H9 (cell line): ENCODE results near the gene DUOX1. TPM values are rescaled to one million over a fixed set of nuclear protein-coding genes. Genes with fewer than 3 reads are reported as not detected.
A peak's percentile ranks its signal among the peaks of the same experiment; 100 is the strongest.

Experiments
- DNase-seq: peaks from one replicate; pipeline ENCODE4 v3.0.0-alpha.2; 2017
- H2AFZ ChIP-seq: one replicate; pipeline ENCODE4 v1.6.1; 2013; ENCODE audit warnings: mild to moderate bottlenecking, low read length, control low read depth, moderate library complexity
- H2AK5ac ChIP-seq: 2 replicates; pipeline ENCODE4 v1.6.1; 2013; ENCODE audit warnings: low read length, control low read depth, mixed read lengths; ENCODE audit not compliant: insufficient read length
- H2BK120ac ChIP-seq: one replicate; pipeline ENCODE4 v1.6.1; 2013; ENCODE audit warnings: low read depth, mild to moderate bottlenecking, low read length, control low read depth, inconsistent platforms; ENCODE audit not compliant: poor library complexity, severe bottlenecking
- H2BK12ac ChIP-seq: 2 replicates; pipeline ENCODE4 v1.6.1; 2013; ENCODE audit warnings: low read length, control low read depth, mixed read lengths, low read depth; ENCODE audit not compliant: insufficient read length
- H2BK15ac ChIP-seq: 2 replicates; pipeline ENCODE4 v1.6.1; 2013; ENCODE audit warnings: low read depth, low read length, control low read depth
- H2BK20ac ChIP-seq: one replicate; pipeline ENCODE4 v1.6.1; 2013; ENCODE audit warnings: low read depth, mild to moderate bottlenecking, low read length, control low read depth, inconsistent platforms; ENCODE audit not compliant: poor library complexity, severe bottlenecking
- H2BK5ac ChIP-seq: 2 replicates; pipeline ENCODE4 v1.6.1; 2013; ENCODE audit warnings: low read length, control low read depth, mixed read lengths; ENCODE audit not compliant: insufficient read length
- H3K14ac ChIP-seq: 2 replicates; pipeline ENCODE4 v1.6.1; 2013; ENCODE audit warnings: low read length, control low read depth; ENCODE audit not compliant: insufficient read depth
- H3K18ac ChIP-seq: 2 replicates; pipeline ENCODE4 v1.6.1; 2013; ENCODE audit warnings: low read depth, mild to moderate bottlenecking, mixed read lengths, low read length, control low read depth; ENCODE audit not compliant: insufficient read length
- H3K23ac ChIP-seq: 2 replicates; pipeline ENCODE4 v1.6.1; 2013; ENCODE audit warnings: low read length, control low read depth, mixed read lengths, low read depth; ENCODE audit not compliant: insufficient read length
- H3K23me2 ChIP-seq: 2 replicates; pipeline ENCODE4 v1.6.1; 2013; ENCODE audit warnings: low read depth, mild to moderate bottlenecking, mixed read lengths, low read length, control low read depth; ENCODE audit not compliant: insufficient read length, poor library complexity, severe bottlenecking
- H3K27ac ChIP-seq: 2 replicates; pipeline ENCODE4 v1.5.1; 2013; ENCODE audit warnings: low read length, control low read depth, mixed read lengths, low read depth; ENCODE audit not compliant: insufficient read length
- H3K27me3 ChIP-seq: 2 replicates; pipeline ENCODE4 v1.6.1; 2013; ENCODE audit warnings: low read length, control low read depth, inconsistent platforms; ENCODE audit not compliant: insufficient read depth
- H3K4ac ChIP-seq: 2 replicates; pipeline ENCODE4 v1.6.1; 2013; ENCODE audit warnings: low read depth, mild to moderate bottlenecking, control low read depth, inconsistent platforms, low read length, moderate library complexity
- H3K4me1 ChIP-seq: 2 replicates; pipeline ENCODE4 v1.6.1; 2013; ENCODE audit warnings: low read length, control low read depth, inconsistent platforms; ENCODE audit not compliant: insufficient read depth
- H3K4me2 ChIP-seq: 2 replicates; pipeline ENCODE4 v1.6.1; 2013; ENCODE audit warnings: low read length, control low read depth, mixed read lengths; ENCODE audit not compliant: insufficient read length, insufficient read depth
- H3K56ac ChIP-seq: 2 replicates; pipeline ENCODE4 v1.6.1; 2013; ENCODE audit warnings: low read depth, mild to moderate bottlenecking, mixed read lengths, low read length, control low read depth; ENCODE audit not compliant: insufficient read length
- H3K79me1 ChIP-seq: 2 replicates; pipeline ENCODE4 v1.6.1; 2013; ENCODE audit warnings: low read depth, mild to moderate bottlenecking, moderate library complexity, low read length, control low read depth, inconsistent platforms; ENCODE audit not compliant: insufficient read depth, poor library complexity, severe bottlenecking
- H3K79me2 ChIP-seq: 2 replicates; pipeline ENCODE4 v1.6.1; 2013; ENCODE audit warnings: low read length, control low read depth, inconsistent platforms; ENCODE audit not compliant: insufficient read depth
- H3K9ac ChIP-seq: 2 replicates; pipeline ENCODE4 v1.6.1; 2013; ENCODE audit warnings: low read length, control low read depth, mixed read lengths; ENCODE audit not compliant: insufficient read length; ENCODE audit errors: extremely low read depth
- H3K9me3 ChIP-seq: one replicate; pipeline ENCODE4 v1.6.1; 2013; ENCODE audit warnings: low read depth, low read length, inconsistent platforms; ENCODE audit not compliant: control insufficient read depth
- H3T11ph ChIP-seq: one replicate; pipeline ENCODE4 v1.6.1; 2013; ENCODE audit warnings: mild to moderate bottlenecking, low read length, control low read depth, inconsistent platforms
- H4K20me1 ChIP-seq: one replicate; pipeline ENCODE4 v1.6.1; 2013; ENCODE audit not compliant: control insufficient read depth, insufficient read length, insufficient read depth
- H4K5ac ChIP-seq: 2 replicates; pipeline ENCODE4 v1.6.1; 2013; ENCODE audit warnings: low read depth, mild to moderate bottlenecking, mixed read lengths, low read length, control low read depth; ENCODE audit not compliant: insufficient read length
- H4K8ac ChIP-seq: replicated peaks from 2 replicates; pipeline ENCODE4 v1.6.1; 2013; ENCODE audit warnings: low read length, control low read depth, mixed read lengths, low read depth; ENCODE audit not compliant: insufficient read length
- H4K91ac ChIP-seq: 2 replicates; pipeline ENCODE4 v1.6.1; 2013; ENCODE audit warnings: low read depth, mild to moderate bottlenecking, moderate library complexity, mixed read lengths, low read length, control low read depth; ENCODE audit not compliant: insufficient read length
- H3K27ac Mint-ChIP-seq, 3 experiments: 2 replicates in 2 of 3; 3 replicates in 1 of 3; pipeline ENCODE4 v1.8.0; 2020 to 2021; ENCODE audit warnings: mixed read lengths in 3 of 3, mild to moderate bottlenecking in 1 of 3, moderate library complexity in 1 of 3
- H3K27me3 Mint-ChIP-seq: 2 replicates; pipeline ENCODE4 v1.8.0; 2021; ENCODE audit warnings: low read depth, mild to moderate bottlenecking, moderate library complexity, mixed read lengths
- H3K36me3 Mint-ChIP-seq, 3 experiments: 2 replicates in 2 of 3; 3 replicates in 1 of 3; pipeline ENCODE4 v1.8.0; 2020 to 2021; ENCODE audit warnings: low read depth in 3 of 3, mixed read lengths in 3 of 3; ENCODE audit not compliant: insufficient read depth in 1 of 3
- H3K4me1 Mint-ChIP-seq, 2 experiments: 2 replicates each; pipeline ENCODE4 v1.8.0; 2020; ENCODE audit warnings: mixed read lengths in 2 of 2
- H3K4me3 Mint-ChIP-seq, 2 experiments: 2 replicates in 1 of 2; 3 replicates in 1 of 2; pipeline ENCODE4 v1.8.0; 2020 to 2021; ENCODE audit warnings: mild to moderate bottlenecking in 2 of 2, mixed read lengths in 2 of 2, moderate library complexity in 1 of 2
- H3K9me3 Mint-ChIP-seq, 2 experiments: 2 replicates in 1 of 2; 3 replicates in 1 of 2; pipeline ENCODE4 v1.8.0; 2020; ENCODE audit warnings: mild to moderate bottlenecking in 2 of 2, mixed read lengths in 2 of 2, moderate library complexity in 1 of 2
- CTCF ChIP-seq: fragments of 200-600 bp; sonication (generic); conservative IDR thresholded peaks from 3 replicates; pipeline ENCODE4 v1.8.0; 2021; ENCODE audit warnings: antibody characterized with exemption, mild to moderate bottlenecking
- WGBS: extraction: QIAGEN DNeasy Blood & Tissue Kit; methylation state at CpG from one replicate; pipeline ENCODE4 v1.1.7; 2013; ENCODE audit warnings: missing lambda C conversion rate, low lambda C conversion rate, mixed read lengths; ENCODE audit not compliant: insufficient read length; ENCODE audit errors: extremely low coverage; 5-methylcytosine and 5-hydroxymethylcytosine counted together
- total RNA-seq: library from RNA; stranded (reverse); gene quantifications from 2 replicates; pipeline ENCODE4 v1.2.1, GENCODE V29; 2021

DUOX1 gene
- total RNA-seq, 1 experiment from 2014 or later, result 2.6 TPM

- Histone ChIP-seq H4K5ac (no peak overlapping the region), H3K27me3 (peaks cover 77% of the 10 kb centered on the region), H2AK5ac (no peak overlapping the region), H3K79me2 (no peaks in the 10 kb centered on the region), H3K23ac (no peak overlapping the region), H3K4me2 (peak overlapping the region; percentile 54), H3K18ac (no peak overlapping the region), H3K9ac (no peak overlapping the region), H3K14ac (no peak overlapping the region), H2AFZ (no peak overlapping the region), H3K9me3 (no peaks in the 10 kb centered on the region), H3K27ac (no peak overlapping the region), H3K79me1 (no peaks in the 10 kb centered on the region), H3K56ac (no peak overlapping the region), H2BK15ac (no peak overlapping the region), H3K4ac (no peak overlapping the region), H2BK5ac (no peak overlapping the region), H3K23me2 (peaks cover 1% of the 10 kb centered on the region), H4K20me1 (peaks cover 6% of the 10 kb centered on the region), H4K91ac (no peak overlapping the region), H4K8ac (no peak overlapping the region), H3K4me1 (no peaks in the 10 kb centered on the region; the same call in 1 of the 2 replicates), H3T11ph (no peak overlapping the region), H2BK20ac (no peak overlapping the region), H2BK120ac (no peak overlapping the region), H2BK12ac (no peak overlapping the region)
- peak overlapping the region; percentile 57 to 73 for H3K4me3 Mint-ChIP-seq
- TF ChIP-seq CTCF, result no peak
- no CpG with 5 or more reads among the region's 58 CpGs for WGBS
- DNase-seq, result peak; percentile 47
- no peak overlapping the region for H3K27ac Mint-ChIP-seq
- H3K27me3 Mint-ChIP-seq, result peaks cover 84% of the 10 kb centered on the region
- no peaks in the 10 kb centered on the region; a peak in 2 of 7 replicates for H3K36me3 Mint-ChIP-seq
- H3K4me1 Mint-ChIP-seq, result peaks cover 18 to 33% of the 10 kb centered on the region in 2 experiments
- H3K9me3 Mint-ChIP-seq, result peaks cover 6 to 13% of the 10 kb centered on the region in 2 experiments
These were observed 17.0 kb upstream of the DUOX1 start for GRCh38 chr15:45112591-45113379.
